ENCODE data around the gene NRG2.

The NRG2 gene

GRCh38 chr5:139882316-139882715 lies 160.8 kb downstream of the NRG2 start:
- no peak for DNase-seq (ENCODE audit: low read depth in 2 of 2)

DNA sequence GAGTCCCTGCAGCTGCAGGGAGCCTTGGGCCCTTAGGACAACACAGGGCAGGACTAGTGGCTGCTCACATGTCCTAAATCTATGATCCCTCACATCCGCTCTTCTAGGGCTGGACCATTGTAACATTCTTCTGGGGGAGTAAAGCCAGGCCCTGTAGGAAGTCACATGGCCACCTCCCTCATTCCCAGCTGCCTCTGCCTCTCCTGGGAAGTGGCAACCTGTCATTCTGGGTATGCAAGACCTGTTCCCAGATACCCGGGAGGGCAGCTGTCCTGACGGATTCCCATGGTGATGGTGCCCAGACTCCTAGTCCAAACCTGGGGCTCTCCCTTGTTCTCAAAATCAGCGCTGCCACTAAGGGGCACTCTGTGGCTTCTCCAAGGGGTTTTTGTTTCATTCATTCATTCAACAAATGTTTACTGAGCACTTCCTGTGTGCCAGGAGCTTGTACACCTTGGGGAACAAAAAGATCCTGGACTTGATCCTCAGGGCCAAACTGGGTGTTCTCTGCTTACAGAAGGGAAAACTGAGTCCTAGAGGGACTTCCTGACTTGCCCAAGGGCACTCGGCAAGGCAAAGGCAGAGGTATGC lies 161.9 kb downstream of the NRG2 start:
- DNase-seq (ENCODE audit: low read depth in 2 of 2): no peak

DNA sequence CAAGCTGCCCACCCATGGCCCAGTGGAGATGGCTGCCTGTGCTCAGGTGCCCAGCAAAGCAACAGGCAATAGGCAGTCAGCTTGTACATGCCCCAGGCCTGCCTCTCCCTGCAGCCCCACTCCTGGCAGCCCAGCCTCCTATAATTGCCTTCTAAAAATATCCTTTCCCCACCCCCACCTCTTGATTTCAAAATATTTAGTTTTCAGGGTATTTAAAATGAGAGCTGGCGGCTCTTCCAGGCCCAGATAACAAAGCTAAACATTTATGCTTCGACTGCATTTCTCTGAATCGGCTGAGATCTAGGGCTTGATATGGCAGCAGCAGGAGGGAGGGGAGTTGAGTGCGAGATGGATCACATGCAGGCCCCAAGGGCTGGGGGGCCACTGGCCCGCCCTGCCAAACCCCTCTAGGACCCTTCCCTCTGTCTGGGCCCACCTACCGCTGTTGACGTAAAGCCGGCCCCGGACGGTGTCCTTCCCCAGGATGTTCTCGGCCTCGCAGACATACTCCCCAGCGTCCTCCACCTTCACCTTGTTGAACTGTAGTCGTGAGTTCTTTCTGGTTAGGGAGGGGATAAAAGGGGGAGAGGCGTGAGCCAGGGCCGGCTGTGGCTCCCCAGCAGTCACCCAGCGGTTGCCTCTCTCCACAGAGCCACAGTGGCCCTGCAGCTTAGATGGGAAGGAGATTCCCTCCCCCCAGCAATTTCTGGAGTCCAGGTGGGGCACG lies 162.5 kb downstream of the NRG2 start:
- no peak for DNase-seq (ENCODE audit: low read depth in 2 of 2)

- DNase-seq (ENCODE audit: low read depth in 2 of 2): no peak
Measured at GRCh38 chr5:139878093-139878492, 165.0 kb downstream of the NRG2 start.

GRCh38 chr5:139877129-139877597 lies 165.9 kb downstream of the NRG2 start:
- DNase-seq (ENCODE audit: low read depth in 2 of 2): no peak

GRCh38 chr5:139875957-139876356 lies 167.1 kb downstream of the NRG2 start:
- no peak for DNase-seq (ENCODE audit: low read depth in 2 of 2)

GRCh38 chr5:139872851-139873794 lies 170.0 kb downstream of the NRG2 start:
- no peak for DNase-seq (ENCODE audit: low read depth in 2 of 2)

- no peak for DNase-seq (ENCODE audit: low read depth in 2 of 2)
Measured at GRCh38 chr5:139872052-139872766, 170.9 kb downstream of the NRG2 start.

- DNase-seq (ENCODE audit: low read depth in 2 of 2): no peak
Measured at GRCh38 chr5:139871614-139872013, 171.5 kb downstream of the NRG2 start.

DNA sequence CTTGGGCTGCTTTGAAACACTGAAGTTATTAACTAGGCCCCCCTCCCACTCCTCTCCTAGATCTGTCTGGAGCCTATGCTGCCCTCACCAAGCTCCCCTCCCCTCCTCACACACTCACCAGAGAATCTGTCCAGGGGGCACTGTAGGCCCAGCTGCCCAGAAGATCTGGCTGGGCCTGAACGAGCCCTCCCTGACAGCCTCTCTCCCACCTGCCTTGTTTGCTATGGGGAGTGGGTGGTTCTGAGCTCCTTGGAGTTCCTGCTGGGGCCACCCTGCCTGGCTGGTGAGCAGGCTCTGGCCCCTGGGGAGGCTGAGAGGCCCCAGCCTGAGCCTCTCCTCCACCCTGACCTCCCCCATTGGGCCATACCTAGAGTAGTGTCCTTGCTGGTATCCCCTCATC lies 172.4 kb downstream of the NRG2 start:
- DNase-seq (ENCODE audit: low read depth in 2 of 2): no peak

GRCh38 chr5:139869042-139869790 lies 173.9 kb downstream of the NRG2 start:
- DNase-seq (ENCODE audit: low read depth in 2 of 2): no peak

DNA sequence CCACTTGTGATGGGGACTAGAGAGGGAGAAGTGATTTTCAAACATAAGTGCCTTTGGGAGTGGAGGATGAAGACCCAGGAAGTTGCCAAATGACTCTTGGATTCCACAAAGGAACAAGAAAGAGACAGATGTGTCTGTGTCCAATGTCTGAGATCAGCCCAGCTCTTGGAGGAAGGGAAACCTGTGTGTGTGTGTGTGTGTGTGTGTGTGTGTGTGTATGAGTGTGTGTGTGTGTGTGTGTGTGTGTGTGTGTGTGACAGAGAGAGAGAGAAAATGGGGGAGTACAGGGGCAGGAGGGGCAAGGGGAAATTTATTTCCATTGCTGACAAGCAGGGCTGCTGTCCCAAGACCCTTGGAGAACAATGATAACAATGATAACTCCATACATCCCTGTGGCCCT lies 175.5 kb downstream of the NRG2 start:
- DNase-seq (ENCODE audit: low read depth in 2 of 2): no peak

GRCh38 chr5:139867109-139867508 lies 176.0 kb downstream of the NRG2 start:
- DNase-seq (ENCODE audit: low read depth in 2 of 2): no peak

- no peak for DNase-seq (ENCODE audit: low read depth in 2 of 2)
Measured at GRCh38 chr5:139864716-139865483, 178.2 kb downstream of the NRG2 start.

- DNase-seq (ENCODE audit: low read depth in 2 of 2): peak; percentile 15 to 33
Measured at GRCh38 chr5:139863855-139864558, 179.1 kb downstream of the NRG2 start.

DNA sequence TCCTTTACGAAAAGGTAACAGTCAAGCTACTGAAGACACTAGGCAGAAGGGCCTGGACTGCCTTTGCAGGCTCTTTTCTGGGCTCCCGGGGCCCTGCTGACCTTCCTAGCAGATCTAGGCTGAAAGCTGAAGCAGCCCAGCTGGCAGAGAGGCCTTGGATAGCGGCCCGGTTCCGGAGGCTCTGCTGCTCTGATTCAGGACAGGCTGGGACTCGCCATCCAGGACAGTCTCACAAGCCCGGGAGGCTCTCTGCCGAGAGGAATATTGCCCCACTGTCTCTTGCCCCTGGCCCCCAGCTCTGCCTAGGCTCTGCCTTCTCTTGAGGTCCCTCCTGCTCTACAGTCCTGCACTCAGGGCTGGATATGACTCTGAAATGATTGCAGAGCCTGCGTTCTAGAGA lies 179.7 kb downstream of the NRG2 start:
- DNase-seq (ENCODE audit: low read depth in 2 of 2): no peak

- no peak for DNase-seq (ENCODE audit: low read depth in 2 of 2)
Measured at GRCh38 chr5:139862803-139863202, 180.3 kb downstream of the NRG2 start.

DNA sequence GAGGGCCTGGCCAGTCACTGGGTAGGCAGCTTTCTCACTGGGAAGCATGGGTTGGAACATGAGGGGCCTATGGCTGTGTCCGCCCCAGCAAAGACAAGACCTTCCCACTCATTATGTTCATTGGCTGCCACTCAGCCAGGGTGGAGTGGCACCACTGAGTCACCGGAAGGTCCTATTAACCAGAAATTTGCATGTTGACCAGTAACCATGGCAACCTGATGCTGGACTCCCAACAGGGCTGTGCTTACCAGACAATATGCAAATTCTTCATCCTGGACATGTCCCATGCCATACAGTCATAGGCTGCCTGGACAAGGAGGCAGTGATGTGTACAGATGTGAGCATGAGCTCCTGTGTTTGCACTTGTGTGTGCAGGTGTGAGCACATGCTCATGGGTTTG lies 180.8 kb downstream of the NRG2 start:
- DNase-seq (ENCODE audit: low read depth in 2 of 2): no peak

DNA sequence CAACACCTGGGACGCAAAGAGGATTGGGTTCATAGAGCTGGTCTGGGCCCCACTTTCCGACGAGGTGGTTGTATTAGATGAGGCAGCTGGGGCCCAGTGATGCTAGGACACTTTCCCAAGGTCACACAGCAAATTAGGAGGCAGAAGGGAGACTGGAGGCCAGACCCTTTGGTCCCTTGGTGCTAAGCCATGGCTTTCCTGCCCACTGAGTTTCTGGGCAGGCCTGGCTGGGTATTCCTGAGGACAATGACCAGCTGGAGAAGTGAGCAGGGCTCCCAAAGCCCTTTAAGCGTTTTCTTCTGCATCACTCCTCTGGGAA lies 181.3 kb downstream of the NRG2 start:
- no peak for DNase-seq (ENCODE audit: low read depth in 2 of 2)

All from activated CD8-positive, alpha-beta memory T cell treated with anti-CD3 and anti-CD28 coated beads for 4 hours (primary cell).